HG03520 (cell line): ENCODE results near the gene ZNFX1.
"Not testable (repeated sequence)": the region's sequence is repeated elsewhere in the genome, so short reads cannot be mapped to it uniquely, and the experiment has no call there.

ENCODE experiments used
- ATAC-seq: cut with Tn5 transposase; IDR thresholded peaks from one replicate; pipeline ENCODE4 v1.9.1; 2021; ENCODE audit warnings: mild to moderate bottlenecking, moderate library complexity; ENCODE audit not compliant: unreplicated experiment

The ZNFX1 gene

DNA sequence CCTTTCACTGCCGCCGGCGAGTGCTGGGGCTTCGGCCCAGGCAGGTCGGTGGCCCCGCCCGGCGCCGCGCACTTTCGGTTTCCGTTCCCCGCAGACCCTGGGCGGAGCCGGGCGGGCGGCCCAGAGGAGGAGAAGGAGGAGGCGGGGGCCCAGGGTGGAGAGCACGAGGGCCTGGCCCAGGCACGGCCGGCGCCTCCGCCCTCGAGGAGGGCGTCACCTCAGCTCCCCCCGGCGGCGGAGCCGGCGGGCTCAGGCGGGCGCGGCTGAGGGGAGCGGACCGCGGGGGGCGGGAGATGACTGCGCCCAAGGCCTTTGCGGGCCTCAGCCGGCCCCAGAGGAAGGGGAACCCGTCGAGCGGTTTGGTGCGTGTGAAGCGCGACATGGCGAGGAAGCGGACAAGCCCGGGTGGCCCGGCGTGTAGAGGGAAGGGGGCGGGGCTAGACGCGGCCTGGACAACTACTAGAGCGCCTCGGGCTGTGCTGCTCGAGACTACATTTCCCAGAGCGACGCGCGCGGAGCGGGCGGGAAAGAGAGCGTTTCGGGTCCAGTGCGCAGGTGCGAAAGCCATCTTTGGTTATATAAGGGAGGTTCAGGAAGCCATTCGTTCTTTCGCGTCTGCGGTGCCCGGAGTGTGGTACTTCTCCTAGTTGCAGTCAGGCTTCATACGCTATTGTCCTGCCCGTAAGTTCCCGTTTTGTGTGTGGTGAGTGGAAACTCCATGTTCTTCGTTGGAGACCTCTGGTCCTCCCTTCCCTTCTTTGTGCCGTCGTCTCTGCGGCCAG, at the start of gene ZNFX1:
Gene ZNFX1, minus strand, starts transcription at position 22 of the 782 bp plus-strand sequence. CDS start 2,218 bp downstream, outside the sequence.
- ATAC-seq: peak; percentile 79

DNA sequence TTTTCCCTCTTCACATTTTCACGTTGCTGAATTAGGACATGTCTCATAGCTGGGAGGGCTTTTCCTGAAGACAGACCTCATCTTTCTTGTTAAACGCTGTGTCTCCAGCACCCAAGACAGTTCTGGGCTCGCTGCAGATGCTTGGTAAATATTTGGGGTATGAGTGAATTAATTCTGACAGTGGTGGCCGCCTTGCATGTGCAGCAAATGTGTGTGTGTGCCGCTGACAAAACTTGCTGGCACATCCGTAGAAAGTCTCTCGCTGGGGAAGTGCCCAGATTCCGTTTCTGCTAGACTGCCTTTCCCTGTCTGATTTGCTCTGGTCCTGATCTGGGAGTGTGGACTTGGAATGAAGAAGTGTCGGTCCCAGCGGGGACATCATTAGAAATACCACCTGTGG, 48.2 kb upstream of the ZNFX1 start:
- no peak for ATAC-seq

DNA sequence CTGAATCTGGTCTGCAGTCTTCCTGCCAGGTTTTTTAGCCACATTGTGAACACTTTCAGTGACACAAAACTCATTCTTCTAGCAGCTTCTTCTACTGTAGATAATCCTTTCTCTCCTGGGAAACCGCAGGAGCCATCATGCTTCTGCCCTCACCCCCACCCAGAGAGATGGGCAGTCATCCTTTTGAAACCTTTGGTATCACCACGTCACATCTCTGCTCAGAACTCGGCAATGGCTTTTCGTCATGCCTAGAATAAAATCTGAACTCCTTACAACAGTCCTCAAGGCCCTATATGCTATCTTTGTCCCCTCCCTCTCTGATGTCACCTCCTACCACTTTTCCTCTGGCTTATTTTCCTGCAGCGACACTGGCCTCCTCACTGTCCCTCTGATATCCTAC, 46.4 kb upstream of the ZNFX1 start:
- no peak for ATAC-seq

DNA sequence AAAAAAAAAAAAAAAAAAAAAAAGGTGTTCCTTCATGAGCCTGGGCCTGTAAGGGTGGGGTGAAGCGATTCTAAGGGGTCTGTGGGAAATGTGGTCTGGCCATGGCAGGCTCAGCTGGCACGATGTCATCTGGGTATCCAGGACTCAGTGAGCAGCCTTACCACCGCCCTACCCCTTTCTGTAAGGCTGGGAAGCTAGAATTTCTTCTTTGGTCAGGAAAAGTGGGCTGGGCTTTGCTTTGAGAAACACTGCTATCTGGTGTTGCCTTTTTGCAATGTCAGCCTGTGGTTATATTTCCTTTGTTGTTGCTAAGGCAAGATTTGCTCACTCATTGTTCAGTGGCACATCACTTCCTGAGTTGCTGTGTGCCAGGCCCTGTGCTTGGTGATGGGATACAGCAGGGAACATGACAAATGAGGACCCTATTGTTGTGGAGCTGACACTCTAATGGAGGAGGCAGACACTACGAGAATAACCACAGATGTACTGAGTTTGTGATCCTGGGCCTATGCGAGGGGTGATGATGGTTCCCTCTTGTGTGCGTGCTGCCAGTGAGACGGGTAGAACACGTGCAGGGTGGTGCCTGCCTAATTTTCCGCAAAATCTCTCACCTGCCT, 45.9 kb upstream of the ZNFX1 start:
- no peak for ATAC-seq

DNA sequence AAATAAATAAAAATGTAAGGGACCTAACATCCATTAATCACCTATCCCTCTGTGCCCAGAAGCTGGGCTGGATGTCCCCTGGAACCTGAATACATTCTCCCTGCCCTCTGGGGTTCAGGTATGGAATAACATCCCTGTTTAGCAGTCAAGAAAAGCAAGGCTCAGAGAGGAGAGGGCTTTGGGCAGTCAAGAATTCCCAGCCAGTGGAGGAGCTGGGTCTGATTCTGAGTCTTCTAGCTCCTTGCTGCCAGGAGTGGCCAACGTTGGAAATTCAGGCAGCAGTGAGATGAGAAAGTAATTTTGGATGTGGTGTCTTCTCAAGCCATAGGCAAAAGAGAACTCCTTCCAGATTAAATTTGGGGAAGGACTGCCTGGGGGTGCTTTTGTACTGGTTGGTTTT, 42.6 kb upstream of the ZNFX1 start:
- ATAC-seq: no peak

DNA sequence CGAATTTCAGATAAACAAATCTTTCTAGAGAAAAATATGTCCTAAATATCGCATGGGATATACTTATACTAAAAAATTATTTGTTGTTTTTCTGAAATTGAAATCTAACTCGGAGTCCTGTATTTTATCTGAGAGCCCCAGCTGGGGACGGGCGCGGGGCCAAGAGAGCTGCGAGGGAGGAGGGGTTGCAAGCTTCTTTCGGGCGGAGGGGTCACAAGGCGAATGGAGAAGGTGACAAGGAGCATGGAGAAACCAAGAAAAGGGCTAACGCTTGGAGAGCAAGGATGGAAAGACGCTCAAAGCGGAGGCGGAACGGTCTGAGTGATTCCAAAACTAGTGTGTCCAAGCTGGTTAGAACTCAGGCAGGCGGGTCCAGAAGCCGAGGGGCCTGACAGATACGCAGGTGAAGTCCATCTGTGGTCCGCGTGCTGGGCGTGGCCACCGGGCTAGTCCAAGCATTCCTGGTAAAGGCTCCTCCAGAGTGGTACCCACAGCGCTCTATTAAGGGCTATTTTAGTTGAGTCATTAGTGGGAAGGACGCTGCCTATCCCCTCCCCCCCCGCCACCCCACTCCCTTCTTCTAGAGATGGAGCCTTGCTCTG, 41.5 kb upstream of the ZNFX1 start:
- no peak for ATAC-seq

DNA sequence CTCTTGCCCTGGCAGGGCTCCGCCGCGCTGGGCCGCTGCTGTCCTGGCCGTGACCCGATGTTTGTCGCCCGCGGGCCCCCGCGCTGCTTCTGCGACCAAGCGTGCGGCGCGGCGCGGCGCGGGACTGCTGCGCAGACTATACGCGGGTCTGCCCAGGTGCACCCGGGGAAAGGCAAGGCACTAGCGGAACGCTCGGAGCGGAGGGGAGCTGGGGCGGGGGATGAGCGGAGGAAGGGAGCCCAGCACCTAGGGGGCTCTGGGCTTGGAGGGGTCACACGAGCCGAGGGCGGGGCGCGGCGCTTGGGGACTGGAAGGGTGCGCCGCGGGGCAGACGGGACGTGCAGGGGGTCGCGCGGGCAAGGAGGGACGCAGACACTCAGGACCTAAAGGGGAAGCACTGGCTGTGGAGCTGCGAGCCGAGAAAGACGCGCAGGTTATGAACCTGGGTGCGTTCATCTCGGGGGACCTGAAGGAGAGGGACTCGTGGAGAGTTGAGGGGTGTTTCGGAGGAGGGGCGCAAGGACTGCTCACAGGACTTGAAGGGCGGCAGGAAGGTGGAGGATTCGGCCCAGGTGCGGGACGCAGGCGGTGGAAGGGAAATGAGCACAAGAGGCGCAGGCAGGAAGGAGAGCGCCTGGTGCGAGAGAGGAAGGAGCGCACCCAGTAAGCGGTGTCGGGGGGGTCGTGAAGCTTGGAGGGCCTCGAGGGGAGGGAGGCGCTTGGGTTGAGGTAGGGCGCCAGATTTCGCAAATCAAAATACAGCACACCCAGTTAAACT, 40.8 kb upstream of the ZNFX1 start:
- no peak for ATAC-seq

DNA sequence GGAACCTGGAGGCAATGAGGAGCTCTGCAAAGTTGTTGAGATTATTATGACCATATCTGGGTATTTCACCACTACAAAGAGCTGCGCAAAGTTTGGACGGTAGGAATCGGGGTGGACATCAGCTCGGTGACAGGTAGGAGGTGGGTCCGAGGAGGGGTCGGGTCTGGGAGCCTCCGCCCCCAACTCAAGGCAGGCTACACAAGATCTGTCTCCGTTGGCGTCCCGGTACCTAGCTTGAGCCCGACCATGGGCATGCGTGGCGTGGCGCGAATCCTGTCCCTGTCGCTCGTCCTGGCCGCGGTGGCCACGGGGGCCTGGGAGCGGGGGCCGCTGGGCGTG, 40.2 kb upstream of the ZNFX1 start:
- no peak for ATAC-seq

DNA sequence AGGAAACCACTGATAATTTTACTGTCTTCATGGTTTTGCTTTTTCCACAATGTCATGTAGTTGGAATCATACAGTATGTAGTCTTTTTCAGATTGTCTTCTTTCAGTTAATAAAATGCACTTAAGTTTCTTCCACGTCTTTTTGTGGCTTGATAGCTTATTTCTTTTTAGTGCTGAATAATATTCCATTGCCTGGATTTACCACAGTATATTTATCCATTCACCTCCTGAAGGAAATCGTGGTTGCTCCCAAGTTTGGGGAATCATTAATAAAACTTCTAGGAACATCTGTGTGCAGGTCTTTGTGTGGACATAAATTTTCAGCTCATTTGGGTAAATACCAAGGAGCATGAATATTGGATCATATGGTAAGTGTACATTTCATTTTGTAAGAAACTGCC, 38.8 kb upstream of the ZNFX1 start:
- ATAC-seq: no peak

DNA sequence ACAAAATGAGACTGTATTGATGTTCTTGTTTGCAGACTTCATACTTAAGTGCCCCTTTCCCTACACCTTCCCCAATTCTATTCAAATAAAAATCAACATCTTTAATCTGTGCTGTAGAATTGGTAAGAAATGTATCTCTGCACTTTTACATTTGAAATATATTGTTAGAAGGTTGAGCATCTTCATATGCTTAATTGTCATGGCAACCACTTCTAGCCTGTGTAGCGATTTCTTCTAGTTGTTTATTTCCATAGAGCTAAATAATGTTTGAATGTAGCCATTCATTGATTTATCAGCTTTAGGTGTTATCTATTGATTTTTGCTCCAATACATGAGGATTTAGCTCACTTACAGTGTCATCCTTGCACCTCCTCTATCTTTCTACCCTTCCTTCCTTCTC, 37.7 kb upstream of the ZNFX1 start:
- no peak for ATAC-seq

DNA sequence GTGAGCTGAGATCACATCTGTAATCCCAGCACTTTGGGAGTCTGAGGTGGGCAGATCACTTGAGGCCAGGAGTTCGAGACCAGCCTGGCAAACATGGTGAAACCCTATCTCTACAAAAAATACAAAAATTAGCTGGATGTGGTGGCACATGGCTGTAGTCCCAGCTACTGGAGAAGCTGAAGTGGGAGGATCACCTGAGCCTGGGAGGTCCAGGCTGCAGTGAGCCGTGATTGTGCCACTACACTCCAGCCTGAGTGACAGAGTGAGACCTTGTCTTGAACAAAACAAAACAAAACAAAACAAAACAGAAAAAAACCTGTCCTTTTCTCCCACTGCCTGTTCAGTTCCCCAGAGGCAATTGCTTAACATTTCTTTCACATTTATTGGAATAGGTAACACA, 36.2 kb upstream of the ZNFX1 start:
- not testable (repeated sequence) for ATAC-seq

DNA sequence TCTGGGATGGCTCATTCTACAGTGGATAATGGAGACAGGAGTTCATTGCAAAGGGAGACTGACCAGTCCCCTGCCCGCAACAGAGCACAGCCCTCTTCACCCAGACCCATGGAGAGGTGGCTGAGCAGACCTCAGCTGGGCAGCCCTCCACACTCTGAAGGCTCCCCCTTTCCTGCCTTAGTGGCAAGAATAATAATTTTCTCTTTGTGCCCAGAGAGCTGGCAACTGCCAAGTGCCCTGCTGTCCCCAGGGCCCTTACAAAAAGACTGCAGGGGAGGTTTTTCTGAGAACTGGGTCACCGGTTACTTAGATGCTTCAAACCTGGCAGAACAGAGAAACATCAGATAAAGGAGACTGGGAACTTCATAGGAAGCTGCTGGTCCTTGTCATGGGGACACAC, 35.4 kb upstream of the ZNFX1 start:
- ATAC-seq: no peak

DNA sequence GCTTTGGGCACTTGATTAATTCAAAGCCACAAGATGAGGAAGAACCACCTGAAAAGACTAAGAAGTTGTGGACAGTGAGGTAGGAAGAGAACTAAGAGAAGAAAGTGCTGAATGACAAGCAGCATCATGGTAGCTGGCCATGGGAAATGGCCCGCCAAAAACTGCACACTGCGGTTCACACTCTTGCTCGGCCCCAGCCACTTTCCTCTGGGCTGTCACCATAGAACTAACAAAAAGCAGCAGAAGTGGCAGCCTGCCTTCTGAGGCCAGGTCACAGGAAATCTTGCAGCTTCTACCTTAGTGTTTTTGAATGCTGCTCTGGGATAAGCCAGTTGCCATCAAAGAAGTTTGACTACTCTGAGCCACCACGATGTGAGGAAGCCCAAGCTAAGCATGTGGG, 34.8 kb upstream of the ZNFX1 start:
- no peak for ATAC-seq

DNA sequence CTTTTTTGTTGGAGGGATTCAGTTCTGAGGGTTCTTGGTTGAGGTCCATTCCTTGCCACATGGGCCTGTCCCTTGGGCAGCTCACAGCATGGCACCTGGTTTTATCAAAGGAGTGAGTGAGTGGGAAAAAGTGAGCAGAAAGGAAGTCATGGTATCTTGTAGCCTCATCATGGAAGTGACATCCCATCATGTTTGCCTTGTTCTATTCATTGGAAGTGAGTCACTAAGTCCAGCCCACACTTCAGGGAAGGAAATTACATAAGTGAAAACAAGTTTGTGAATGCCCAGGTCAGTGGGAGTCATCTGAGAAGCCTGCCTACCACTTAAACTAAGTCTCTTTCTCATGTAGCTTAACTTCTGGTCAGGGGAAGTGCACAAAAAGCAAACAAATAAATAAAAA, 32.8 kb upstream of the ZNFX1 start:
- no peak for ATAC-seq

DNA sequence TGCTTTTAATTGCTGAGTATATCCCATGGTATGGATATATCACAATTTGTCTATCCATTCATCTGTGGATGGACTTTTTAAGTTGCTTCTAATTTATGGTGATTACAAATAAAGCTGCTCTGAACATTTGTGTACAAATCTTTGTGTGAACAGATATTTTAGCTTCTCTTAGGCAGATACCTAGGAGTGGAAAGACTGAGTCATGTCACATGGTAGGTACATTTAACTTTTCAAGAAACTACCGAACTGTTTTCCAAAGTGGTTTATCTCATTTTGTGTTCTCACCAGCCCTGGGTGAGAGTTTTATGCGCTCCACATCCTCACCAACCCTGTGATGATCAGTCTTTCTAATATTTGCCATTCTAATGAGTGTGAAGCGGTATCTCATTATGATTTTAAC, 31.0 kb upstream of the ZNFX1 start:
- ATAC-seq: no peak

DNA sequence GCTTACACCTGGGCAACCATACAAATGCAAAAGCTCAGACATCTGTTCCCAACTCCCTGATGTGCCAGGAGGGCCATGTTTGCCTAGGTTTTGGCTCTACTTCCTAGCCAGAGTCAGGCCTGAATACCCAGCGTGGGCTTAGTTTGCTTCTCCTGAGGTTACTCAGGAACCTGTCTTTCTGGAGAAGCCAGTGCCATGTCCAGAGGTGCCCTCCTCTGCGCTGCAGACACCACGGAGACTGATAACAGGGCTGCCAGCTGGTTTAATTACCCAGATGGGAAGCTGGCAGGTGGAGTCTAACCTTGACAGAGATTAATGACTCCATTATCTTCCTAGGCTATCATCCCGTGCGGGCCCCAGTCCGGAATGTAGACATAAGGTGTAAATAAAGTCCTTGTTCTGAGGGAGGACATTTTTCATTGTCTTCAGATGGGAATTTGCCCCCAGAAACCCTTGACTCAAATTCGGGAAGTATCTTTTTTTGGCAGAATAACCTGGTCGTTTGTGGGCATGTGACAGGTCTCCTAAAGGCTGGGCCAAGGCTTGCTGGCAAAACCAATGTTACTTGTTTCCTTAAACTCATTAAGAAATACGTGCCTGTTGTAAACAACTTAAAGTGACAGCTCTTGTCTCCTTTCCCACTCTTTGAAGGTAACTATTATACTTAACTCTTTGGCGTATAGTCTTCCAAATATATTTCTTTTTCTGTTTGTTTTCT, 29.2 kb upstream of the ZNFX1 start:
- no peak for ATAC-seq

DNA sequence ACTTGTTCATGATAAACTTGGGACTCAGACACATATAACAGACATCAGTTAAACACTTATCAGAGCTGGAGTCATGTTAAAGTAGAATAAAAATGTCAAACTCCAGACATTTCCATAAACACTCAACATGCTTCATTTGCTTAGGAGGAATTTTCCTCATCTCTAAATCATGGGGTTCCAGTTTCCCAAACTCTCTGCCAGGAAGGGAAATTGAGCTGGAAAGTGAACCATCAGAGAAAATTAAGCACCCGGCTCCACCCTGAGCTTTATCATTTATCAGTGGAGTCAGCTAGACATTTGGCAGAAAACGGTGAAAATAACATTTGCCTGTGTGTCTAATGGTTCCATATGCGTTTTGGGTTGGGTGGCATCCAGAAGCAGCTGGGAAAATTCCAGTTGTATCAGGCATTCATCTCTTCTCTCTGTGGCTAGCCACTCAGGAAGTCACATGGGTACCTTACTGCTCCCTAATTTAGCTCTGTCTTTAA, 25.3 kb upstream of the ZNFX1 start:
- no peak for ATAC-seq

DNA sequence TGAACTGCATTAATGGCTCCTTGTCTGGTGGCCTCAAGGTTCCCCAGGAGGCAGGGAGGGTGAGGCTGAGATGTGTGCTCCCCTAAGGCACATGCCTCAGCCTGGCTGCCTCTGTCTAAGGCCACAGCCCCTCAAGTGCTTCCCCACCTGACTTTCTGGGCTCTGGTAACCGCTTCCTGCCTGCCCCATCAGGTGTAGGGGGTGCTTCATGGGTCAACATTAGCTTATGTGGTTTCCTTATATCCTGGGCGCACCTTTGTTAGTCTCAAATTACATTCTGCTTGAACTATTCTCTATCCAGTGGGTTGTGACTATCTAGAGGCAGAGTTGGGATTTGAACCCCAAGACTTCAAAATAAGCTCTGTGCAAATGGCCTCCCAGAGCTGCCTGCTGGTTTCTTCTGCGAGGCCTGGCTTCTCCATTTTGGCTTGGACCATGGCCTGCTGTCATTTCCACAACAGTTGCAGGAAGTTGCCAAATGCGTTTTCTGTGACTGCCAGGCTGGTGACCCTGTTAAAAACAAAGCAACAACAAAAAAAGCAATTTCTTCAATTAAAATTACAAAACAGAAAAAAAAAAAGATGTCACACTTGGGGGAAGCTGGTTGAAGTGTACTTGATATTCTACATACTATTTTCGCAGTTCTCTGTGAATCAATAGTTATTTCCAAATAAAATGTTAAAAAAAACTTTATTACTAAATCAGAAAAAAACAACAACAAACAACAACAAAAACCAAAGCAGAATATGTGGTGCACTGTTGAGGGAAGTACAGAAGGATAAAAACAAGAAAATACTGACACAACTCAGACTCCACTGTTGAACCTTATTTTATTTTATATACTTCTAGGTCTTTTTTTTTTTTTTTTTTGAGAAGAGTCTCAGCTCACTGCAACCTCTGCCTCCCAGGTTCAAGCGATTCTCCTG, 20.0 kb upstream of the ZNFX1 start:
- no peak for ATAC-seq

DNA sequence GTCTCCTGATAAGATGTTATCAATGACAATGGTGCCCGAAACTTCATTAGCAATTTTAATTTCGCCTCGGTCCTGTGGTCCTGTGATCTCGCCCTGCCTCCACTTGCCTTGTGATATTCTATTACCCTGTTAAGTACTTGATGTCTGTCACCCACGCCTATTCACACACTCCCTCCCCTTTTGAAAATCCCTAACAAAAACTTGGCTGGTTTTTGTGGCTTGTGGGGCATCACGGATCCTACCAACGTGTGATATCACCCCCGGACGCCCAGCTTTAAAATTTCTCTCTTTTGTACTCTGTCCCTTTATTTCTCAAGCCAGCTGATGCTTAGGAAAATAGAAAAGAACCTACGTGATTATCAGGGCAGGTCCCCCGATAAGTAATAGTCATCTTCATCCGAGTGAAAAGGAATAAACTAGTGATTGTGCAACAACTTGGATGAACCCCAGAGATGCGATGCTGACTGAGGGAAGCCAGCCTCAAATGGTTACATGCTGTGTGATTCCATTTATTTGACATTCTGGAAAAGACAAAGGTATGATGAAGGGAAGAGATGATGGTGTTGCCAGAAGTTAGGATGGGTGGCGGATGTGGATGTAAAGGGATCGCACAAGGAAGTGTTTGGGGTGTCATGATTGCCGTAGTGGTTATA, 16.3 kb upstream of the ZNFX1 start:
- not testable (repeated sequence) for ATAC-seq
